Activated CD4-positive, alpha-beta T cell treated with anti-CD3 and anti-CD28 coated beads, Interleukin-2, amount 50 U/mL, for 48 hours (primary cell): ENCODE measurements around the gene GORASP2.
A peak's percentile ranks its signal among the peaks of the same experiment; 100 is the strongest.

Source experiments
- DNase-seq, 2 experiments: peaks; one replicate each; pipeline ENCODE4 v3.0.0-alpha.2; 2020

The GORASP2 gene

DNA sequence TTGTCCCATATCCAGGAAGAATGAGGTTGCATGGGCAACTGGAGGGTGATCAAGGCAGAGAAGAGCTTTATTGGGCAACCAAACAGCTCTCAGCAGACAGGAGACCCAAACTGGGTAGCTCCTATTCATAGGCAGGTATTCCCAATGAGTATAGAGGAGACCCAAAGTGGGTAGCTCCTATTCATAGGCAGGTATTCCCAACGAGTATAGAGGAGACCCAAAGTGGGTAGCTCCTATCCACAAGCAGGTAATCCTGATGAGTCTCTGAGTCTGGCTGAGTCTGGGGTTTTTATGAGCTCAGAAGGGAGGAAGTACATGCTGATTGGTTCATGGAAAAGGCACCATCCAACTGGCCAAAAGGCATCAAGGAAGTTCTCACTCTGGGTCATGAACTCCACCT, 5.3 kb upstream of the GORASP2 start:
- DNase-seq = no peak

DNA sequence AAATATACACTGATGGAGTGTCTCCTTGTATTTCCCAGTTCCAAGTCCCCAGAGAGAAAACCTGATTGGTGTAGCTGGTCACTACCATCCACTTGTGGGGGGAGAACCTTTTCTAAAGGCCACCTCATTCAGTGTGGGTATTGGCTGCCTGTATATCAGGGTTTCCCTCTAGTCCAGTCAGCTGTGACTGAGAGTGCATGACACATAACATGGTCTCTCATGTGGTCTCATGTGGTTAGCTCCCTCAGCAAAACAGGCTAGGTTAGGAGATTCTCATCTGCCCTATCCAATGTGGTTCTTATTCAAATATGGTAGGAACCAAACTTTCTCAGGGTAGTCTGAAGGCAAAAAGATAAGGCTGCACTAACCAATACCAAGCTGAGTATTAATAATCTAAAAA, 4.1 kb upstream of the GORASP2 start:
- DNase-seq = no peak

GRCh38 chr2:170925923-170926322, 3.1 kb upstream of the GORASP2 start:
- no peak for DNase-seq

- no peak for DNase-seq
Measured at GRCh38 chr2:170926743-170927297, 2.2 kb upstream of the GORASP2 start.

- peak; percentile 5 to 25 for DNase-seq
Measured at GRCh38 chr2:170928036-170928823, 823 bp upstream of the GORASP2 start.

- peak; percentile 43 to 59 for DNase-seq
Measured at GRCh38 chr2:170929686-170930050, 615 bp downstream of the GORASP2 start.

- peak; percentile 49 to 58 for DNase-seq
Measured at GRCh38 chr2:170930131-170930990, 1.3 kb downstream of the GORASP2 start.

DNA sequence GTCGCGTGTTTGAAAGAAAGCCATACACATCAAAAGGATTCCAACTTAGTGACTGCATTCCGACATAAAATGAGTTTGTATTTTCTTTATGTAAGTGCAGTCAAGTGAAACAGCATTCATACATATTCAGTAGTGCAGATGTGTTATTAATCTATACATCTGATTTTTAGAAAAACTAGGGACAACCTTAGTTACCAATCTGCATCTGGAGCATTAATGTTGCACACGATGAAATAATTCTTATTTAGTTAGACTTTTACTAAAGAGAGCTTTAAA, 1.9 kb downstream of the GORASP2 start:
- no peak for DNase-seq

DNA sequence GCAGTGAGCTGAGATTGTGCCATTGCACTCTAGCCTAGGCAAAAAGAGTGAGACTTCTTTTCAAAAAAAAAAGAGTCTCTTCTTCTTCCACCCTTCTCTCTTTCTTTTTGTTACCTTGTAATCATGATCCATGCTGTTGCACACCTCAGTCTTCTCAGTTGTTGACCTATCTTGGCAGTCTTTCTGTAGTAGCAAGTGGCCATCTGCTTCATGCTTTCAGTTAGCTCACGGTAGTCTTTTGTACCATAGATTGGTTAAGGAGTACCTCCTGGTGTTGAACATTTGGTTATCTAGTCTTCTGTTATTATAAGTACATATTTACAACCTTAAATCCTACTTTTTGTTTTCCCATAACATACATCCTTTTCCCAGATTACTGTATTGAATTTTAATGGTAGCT, 3.1 kb downstream of the GORASP2 start:
- DNase-seq = no peak

- no peak for DNase-seq
Measured at GRCh38 chr2:170932948-170933347, 3.9 kb downstream of the GORASP2 start.

DNA sequence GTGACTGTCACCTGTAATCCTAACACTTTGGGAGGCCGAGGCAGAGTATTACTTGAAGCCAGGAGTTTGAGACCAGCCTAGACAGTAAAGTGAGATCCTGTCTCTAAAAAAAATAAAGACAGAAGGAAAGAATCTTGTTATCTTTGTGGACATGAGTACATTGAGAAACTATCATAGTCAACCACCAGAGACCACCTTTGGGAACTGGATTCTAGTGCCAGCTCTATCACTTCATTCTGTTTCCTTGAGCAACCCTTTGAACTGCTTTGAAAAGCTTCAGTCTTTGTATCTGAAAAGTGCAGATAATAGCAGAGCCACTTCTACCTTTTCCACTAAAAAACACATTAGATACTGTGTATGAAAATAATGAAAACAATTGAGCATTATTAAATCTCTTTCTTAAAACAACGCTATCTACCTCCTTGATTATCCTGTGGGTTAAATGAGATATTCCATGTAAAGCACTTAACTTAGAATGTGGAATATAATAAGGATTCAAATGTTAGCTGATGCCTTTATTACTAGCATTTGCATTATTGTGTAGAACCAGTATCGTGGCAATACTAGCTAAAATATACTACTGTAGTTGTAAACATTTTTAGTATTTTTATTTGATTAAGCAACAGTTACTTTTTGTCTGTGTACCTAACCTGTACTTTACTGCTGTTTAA, 8.8 kb downstream of the GORASP2 start:
- no peak for DNase-seq

DNA sequence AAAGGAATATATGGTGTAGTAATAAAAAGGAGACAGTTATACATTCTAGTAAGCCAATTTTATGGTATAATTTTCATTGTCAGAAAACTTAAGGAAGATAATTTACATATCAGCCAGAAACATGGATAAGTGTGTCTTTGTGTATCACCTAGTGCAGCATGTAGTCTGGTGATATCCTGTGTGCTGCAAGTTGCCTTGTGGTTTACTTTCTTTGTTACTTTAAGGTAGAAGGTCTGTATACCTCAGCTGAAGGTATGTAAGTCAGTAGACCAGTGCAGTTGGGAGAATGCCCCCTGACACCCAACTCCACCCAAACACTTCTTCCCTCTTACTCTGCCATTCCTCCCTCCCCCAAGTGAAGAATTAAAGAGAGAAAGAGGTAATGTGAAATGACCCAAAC, 11.0 kb downstream of the GORASP2 start:
- no peak for DNase-seq

- DNase-seq = no peak
Measured at GRCh38 chr2:170942615-170943014, 13.6 kb downstream of the GORASP2 start.

DNA sequence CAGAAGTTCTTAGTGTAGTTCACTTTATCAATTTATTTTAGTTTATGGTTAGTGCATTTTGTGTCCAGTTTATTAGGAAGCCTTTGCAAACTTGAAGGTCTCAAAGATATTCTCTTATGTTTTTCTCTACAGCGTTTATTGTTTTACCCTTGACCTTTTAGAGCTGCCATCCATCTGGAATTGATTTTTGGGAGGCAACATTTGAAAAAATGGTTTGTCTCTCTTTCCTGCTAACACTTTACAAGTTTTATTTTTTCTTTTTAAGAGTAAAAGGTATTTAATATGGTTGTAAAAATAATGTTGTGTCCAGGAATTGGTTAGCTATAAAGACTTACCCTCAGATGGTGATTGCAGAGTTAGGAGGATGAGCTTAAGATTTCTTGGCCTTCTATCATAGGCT, 14.0 kb downstream of the GORASP2 start:
- DNase-seq = no peak

DNA sequence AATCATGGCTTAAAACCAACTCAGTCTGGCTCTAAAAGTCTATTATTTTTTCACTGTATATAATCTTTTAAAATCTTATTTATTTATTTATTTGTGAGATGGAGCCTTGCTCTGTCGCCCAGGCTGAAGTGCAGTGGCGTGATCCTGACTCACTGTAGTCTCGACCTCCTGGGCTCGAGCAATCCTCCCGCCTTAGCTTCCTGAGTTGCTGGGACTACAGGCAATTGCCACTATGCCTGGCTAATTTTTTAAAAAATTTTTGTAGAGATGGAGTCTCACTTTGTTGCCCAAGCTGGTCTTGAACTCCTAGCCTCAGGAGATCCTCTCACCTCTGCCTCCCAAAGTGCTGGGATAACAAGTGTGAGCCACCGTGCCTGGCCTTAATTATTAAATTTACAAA, 14.5 kb downstream of the GORASP2 start:
- no peak for DNase-seq

- DNase-seq = no peak
Measured at GRCh38 chr2:170944545-170944944, 15.5 kb downstream of the GORASP2 start.

GRCh38 chr2:170949415-170949814, 20.4 kb downstream of the GORASP2 start:
- no peak for DNase-seq

DNA sequence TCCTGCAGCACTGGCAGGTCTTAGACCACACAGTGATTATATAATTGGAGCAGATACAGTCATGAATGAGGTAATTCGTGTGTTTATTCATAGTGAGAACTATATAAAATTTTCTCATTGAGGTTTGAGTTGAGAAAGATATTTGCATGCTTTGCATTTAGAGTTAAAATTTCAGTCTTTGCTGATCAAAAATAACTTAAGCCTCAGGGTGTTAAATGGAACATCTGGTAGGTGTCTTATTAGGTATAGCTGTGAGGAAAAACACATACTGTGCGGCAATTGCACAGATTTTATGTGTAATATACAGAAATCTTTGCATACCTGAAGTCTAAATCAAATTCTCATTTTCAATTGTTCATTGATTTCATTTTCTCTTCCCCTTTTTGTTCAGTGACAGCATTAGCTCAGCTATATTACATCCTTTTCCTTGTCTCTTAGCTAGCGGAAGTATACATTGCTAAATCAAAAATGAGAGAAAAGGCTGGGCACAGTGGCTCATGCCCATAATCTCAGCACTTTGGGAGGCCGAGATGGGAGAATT, 21.2 kb downstream of the GORASP2 start:
- DNase-seq = no peak

GRCh38 chr2:170953941-170954340, 24.9 kb downstream of the GORASP2 start:
- DNase-seq = no peak

DNA sequence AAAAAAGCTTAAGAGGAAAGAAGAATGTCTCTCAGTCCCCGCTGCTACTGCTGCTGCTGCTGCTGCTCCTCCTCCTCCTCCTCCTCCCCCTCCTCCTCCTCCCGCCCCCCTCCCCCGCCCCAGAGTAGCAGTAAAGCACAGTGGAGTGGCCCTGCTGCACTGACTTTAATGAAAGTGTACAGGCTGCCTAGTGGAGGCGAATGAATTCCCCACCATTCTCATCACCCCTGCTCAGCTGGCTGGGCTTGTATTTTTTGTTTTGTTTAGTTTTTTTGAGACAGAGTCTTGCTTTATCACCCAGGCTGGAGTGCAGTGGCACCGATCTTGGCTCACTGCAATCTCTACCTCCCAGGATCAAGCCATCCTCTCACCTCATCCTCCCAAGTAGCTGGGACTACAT, 34.3 kb downstream of the GORASP2 start:
- no peak for DNase-seq

DNA sequence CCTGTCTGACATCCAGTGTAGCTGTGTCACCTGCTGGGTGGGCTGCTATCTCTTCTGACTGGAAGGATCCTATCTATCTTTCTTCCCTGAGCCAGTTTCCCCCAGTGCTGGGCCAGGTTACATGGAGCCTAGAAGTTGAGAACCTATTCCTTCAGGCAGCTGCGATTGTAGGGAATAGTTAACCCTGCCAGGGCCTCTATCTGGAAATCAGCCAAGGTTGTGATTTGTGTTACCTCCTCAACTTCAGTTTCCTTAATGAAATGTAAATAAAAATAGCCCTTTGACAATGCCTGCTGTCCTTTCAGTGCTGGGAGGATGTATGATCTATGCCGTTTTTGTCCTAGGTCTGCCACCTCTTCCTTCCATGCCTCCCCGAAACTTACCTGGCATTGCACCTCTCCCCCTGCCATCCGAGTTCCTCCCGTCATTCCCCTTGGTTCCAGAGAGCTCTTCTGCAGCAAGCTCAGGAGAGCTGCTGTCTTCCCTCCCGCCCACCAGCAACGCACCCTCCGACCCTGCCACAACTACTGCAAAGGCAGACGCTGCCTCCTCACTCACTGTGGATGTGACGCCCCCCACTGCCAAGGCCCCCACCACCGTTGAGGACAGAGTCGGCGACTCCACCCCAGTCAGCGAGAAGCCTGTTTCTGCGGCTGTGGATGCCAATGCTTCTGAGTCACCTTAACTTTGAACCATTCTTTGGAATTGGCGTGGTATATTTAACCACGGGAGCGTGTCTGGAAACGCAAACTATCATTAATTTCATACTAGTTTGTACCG, 36.6 kb downstream of the GORASP2 start:
- no peak for DNase-seq

- DNase-seq = no peak
Measured at GRCh38 chr2:170966648-170967396, 37.8 kb downstream of the GORASP2 start.
